Measurements from ENCODE around the gene SNTG2.
A peak's percentile ranks its signal among the peaks of the same experiment; 100 is the strongest.

The SNTG2 gene

DNA sequence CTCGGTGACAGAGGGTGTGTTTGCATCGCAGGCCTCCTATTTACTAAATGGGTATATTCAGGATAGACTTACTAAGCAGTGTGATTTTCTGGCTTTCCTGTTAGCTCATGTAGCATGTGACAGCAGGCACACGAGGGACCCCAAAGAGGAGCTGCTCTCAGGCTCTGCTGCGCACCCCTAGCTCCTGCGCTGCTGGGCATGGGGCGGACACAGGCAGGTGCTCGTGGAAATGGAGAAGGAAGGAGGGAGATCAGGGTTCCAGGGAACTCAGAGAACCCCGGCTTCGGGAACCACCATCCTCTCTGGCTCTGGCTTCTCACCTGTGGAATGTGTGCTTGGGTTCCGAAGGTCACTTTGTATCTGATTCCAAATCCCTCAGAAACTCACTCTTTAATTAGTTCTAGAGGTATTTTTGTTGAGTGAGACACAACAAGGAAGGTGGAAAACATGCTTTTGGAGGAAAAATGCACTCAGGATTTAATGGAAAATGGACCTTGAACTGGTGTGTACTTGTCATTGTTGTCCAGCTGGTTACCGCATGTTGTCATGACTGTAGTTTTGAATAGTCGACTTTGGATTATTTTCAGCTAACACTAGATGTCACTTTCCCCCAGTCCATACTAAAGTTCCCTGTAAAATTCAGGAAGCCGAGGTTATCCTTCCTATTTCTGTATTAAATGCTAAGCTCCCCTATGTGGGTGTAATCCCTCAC lies 3.5 kb downstream of the SNTG2 start:
- H3K36me3 Mint-ChIP-seq = no peaks in the 10 kb centered on the region
- no peaks in the 10 kb centered on the region for H3K9me3 Mint-ChIP-seq
- no peak overlapping the region for H3K27ac Mint-ChIP-seq
- H3K27me3 Mint-ChIP-seq = peaks cover 51 to 60% of the 10 kb centered on the region in 2 donors
- DNase-seq (no peak), ATAC-seq (replicated peaks) (no peak)
- H3K4me3 Mint-ChIP-seq = no peak overlapping the region
- H3K4me1 Mint-ChIP-seq = peaks cover 10 to 17% of the 10 kb centered on the region in 2 donors

DNA sequence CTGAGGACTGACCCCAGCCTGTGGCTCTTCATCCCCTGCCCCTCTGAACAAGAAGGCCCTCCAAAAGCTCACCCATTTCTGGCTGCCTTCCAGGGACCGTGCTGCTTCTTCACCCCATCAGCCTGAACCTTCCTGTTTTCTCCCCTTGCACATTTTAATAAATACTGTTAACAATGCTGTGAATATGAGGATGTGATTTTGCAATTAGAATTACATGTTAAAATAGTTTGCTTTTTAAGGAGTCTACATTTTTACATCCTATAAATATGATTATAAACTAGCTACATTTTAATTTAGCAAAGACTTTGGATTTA lies 4.0 kb downstream of the SNTG2 start:
- peaks cover 49 to 55% of the 10 kb centered on the region in 2 donors for H3K27me3 Mint-ChIP-seq
- no peaks in the 10 kb centered on the region for H3K36me3 Mint-ChIP-seq
- H3K4me1 Mint-ChIP-seq = peaks cover 8 to 17% of the 10 kb centered on the region in 2 donors
- DNase-seq (no peak), ATAC-seq (replicated peaks) (no peak)
- H3K4me3 Mint-ChIP-seq = no peak overlapping the region
- H3K9me3 Mint-ChIP-seq = no peaks in the 10 kb centered on the region
- no peak overlapping the region for H3K27ac Mint-ChIP-seq

DNA sequence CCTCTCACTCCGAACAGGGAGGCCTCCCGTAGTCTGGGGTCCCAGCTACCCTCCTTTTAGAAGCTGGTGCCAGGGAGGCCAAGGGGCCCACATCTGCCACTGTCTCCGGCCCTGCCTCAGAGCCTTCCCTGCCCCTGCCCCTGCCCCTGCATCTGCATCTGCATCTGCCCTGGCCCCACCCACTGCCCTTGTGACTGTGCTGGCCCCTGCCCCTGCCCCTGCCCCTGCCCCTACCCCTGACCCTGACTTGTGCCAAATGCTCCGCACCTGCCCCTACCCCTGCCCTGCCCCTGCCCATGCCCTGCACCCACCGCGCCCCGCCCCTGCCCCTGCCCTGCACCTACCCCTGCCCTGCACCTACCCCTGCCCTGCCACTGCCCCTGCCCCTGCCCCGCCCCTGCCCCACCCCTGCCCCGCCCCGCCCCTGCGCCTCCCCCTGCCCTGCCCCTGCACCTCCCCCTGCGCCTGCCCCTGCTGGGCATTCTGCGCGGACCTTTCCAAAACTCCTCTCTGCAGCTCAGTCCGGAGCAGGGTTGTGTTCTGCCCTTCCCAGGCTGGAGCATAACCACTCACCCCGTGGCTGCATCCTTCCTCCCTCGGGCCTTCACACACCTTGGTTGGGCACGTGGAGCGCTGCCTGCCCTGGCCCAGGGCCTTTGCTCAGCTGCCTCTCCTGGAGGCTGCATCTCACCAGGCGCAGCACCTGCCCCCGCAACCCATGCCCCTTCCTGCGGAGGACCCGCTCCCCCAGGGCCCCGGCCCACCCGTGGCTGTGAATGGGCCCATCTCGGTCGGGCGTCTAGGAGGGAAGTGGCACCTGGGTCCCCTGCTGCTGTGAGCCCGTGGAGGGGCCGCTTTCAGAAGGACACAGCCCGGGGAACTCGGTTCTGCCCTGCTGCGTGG lies 5.4 kb downstream of the SNTG2 start:
- H3K36me3 Mint-ChIP-seq = no peaks in the 10 kb centered on the region
- no peak overlapping the region for H3K27ac Mint-ChIP-seq
- no peak for ATAC-seq (replicated peaks)
- DNase-seq = no peak
- no peak overlapping the region for H3K4me3 Mint-ChIP-seq
- peaks cover 51 to 53% of the 10 kb centered on the region in 2 donors for H3K27me3 Mint-ChIP-seq
- no peaks in the 10 kb centered on the region for H3K9me3 Mint-ChIP-seq
- H3K4me1 Mint-ChIP-seq = peaks cover 8 to 13% of the 10 kb centered on the region in 2 donors

DNA sequence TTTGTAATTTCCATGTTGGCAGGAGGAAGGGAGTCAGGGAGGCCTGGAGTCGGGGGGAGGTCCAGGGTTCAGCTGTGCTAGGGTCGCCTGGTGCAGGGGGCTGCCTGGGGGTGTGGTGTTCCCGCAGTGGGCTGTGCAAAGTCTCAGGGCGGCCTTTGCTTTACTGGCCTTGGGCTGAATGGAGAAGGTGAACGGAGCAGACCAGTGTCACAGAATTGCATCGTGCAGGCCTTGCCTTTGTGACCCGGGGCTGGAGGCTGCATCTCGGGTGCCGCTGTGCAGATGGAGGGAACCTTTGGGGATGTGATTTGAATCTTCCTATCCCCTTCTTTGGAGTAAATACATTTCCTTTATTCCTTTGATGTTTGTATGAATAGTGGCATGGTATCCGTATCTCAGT lies 8.8 kb downstream of the SNTG2 start:
- Mint-ChIP-seq H3K36me3 (no peaks in the 10 kb centered on the region), H3K4me1 (peaks cover 4 to 7% of the 10 kb centered on the region in 2 donors), H3K27ac (no peak overlapping the region), H3K27me3 (peaks cover 22 to 32% of the 10 kb centered on the region in 2 donors), H3K4me3 (no peak overlapping the region), H3K9me3 (no peaks in the 10 kb centered on the region)
- ATAC-seq (replicated peaks) = no peak
- DNase-seq = no peak

DNA sequence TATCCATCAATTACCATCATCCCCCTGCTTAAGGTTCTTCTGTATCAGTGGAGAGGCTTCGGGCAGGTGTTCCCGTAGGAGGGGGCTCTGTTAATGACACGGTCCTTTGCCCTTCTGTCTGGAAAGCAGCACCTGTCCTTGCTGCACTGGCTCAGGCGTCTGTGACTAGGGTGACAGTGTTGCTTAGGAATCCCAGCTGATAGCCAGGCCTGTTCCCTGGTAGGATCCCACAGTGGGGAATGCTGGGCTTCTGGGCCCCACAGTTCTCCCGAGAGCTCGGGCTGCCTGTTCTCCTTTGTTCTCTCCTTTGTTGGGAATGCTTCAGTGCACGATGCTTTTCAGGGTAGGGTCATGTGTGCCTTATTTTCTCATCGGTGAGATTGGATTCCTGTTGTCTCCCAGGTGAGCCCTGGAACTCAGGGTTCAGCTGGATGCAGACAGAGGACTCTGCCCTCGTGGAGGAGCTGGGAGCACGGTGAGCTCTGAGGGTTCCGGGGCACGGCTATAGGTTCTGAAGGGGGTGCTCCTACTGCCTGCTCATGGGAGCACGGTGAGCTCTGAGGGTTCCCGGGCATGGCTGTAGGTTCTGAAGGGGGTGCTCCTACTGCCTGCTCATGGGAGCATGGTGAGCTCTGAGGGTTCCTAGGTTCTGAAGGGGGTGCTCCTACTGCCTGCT lies 9.6 kb downstream of the SNTG2 start:
- H3K27me3 Mint-ChIP-seq = peaks cover 21 to 34% of the 10 kb centered on the region in 2 donors
- no peak overlapping the region for H3K4me3 Mint-ChIP-seq
- no peaks in the 10 kb centered on the region for H3K9me3 Mint-ChIP-seq
- no peaks in the 10 kb centered on the region for H3K36me3 Mint-ChIP-seq
- H3K27ac Mint-ChIP-seq = no peak overlapping the region
- DNase-seq (no peak), ATAC-seq (replicated peaks) (no peak)
- peaks cover 3 to 7% of the 10 kb centered on the region in 2 donors for H3K4me1 Mint-ChIP-seq

DNA sequence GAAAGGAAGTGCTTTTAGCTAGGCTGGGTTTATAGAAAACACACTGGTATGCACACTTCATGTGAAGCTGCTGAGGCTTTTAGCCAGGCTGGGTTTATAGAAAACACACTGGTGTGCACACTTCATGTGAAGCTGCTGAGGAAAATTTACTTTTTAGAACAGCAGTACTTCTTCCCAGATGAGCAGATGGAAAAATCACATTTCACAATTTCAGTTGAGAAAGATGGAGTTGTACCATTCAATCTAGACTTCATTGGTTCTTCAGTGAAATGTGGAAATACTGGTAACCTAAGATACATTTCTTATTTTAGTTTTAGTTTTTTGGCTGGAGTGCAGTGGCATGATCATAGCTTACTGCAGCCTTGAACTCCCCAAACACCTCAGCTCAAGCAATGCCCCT lies 11.1 kb downstream of the SNTG2 start:
- H3K4me3 Mint-ChIP-seq = no peak overlapping the region
- H3K9me3 Mint-ChIP-seq = no peaks in the 10 kb centered on the region
- ATAC-seq (replicated peaks) = no peak
- no peaks in the 10 kb centered on the region for H3K36me3 Mint-ChIP-seq
- peaks cover 28 to 37% of the 10 kb centered on the region in 2 donors for H3K27me3 Mint-ChIP-seq
- DNase-seq = no peak
- H3K27ac Mint-ChIP-seq = no peak overlapping the region
- H3K4me1 Mint-ChIP-seq = peaks cover 3 to 7% of the 10 kb centered on the region in 2 donors

DNA sequence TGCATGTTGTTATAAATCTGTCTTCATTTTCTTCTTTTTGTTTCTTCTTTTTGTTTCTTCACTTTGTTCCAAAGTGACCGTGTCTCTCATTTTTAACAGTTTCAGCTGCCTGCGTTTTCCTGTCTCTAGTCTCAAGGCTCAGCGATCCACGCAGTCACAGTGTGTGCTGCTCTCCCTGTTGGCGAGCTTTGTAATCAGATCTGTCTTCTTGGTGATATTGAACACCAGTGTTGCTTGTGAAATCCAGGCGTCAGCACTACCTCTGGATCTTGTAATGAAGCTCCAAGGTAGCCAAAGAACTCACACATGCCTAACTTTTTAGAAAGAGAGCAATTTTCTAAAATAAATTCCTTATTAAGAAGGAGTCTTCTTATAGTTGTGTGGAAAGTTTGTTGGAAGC lies 13.2 kb downstream of the SNTG2 start:
- peaks cover 3 to 7% of the 10 kb centered on the region in 2 donors for H3K4me1 Mint-ChIP-seq
- DNase-seq (no peak), ATAC-seq (replicated peaks) (no peak)
- H3K9me3 Mint-ChIP-seq = peaks cover 3 to 4% of the 10 kb centered on the region in 2 donors
- no peak overlapping the region for H3K4me3 Mint-ChIP-seq
- no peak overlapping the region for H3K27ac Mint-ChIP-seq
- H3K27me3 Mint-ChIP-seq = peaks cover 25 to 32% of the 10 kb centered on the region in 2 donors
- H3K36me3 Mint-ChIP-seq = peaks cover 0 to 2% of the 10 kb centered on the region in 2 donors

DNA sequence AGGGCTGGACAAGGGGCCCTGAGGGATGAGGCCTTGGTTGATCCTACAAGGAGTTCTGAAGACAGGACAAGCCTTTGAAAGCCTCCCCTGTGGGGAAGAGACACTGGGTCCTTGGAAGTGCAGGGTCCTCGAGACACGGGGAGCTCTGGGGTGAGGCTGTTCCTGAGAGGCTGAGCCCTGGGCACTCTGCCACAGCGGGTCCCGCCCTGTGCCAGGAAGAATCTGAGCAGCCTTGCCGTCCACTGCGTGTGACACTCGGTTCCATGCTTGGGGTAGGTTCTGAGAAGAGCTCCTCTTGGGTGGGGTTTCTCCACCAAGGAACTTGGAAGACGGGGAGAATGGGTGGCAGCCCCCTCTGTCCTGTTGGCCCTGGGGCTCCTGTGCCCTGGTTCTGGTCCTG lies 13.9 kb downstream of the SNTG2 start:
- H3K4me3 Mint-ChIP-seq = no peak overlapping the region
- ATAC-seq (replicated peaks) (no peak), DNase-seq (no peak)
- H3K36me3 Mint-ChIP-seq = peaks cover 0 to 2% of the 10 kb centered on the region in 2 donors
- peaks cover 6 to 7% of the 10 kb centered on the region in 2 donors for H3K9me3 Mint-ChIP-seq
- H3K27me3 Mint-ChIP-seq = peaks cover 20 to 39% of the 10 kb centered on the region in 2 donors
- peaks cover 0 to under 1% of the 10 kb centered on the region in 2 donors for H3K4me1 Mint-ChIP-seq
- no peak overlapping the region for H3K27ac Mint-ChIP-seq

DNA sequence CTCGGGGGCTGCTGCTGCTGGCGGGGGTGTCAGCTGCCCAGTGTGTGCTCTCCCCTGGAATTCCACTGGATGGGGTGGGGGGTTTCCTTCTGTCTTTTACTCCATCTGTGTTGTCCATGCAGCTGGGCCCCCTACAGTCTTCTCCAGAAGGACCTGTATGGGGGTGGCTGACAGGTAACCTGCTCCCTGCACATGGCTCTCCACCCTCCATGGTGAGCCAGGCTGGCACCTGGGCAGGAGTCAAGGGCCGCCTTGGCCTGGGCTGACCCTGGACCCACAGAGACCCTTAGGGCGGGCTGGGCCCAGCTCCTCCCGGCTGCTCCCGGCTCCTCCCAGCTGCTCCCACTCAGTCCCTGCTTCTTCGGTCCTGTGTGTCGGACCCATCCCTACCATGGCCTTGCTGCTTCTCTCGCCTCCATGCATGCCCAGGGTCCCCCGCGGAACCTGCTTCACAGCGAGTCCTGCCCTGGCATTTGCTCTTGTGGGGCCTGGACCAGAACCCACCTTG lies 15.0 kb downstream of the SNTG2 start:
- no peaks in the 10 kb centered on the region for H3K4me1 Mint-ChIP-seq
- H3K27me3 Mint-ChIP-seq = peaks cover 17 to 38% of the 10 kb centered on the region in 2 donors
- peaks cover 7% of the 10 kb centered on the region in 2 donors for H3K9me3 Mint-ChIP-seq
- H3K36me3 Mint-ChIP-seq = peaks cover 0 to 2% of the 10 kb centered on the region in 2 donors
- no peak for ATAC-seq (replicated peaks)
- H3K4me3 Mint-ChIP-seq = no peak overlapping the region
- H3K27ac Mint-ChIP-seq = peak overlapping the region; percentile 14
- DNase-seq = no peak

DNA sequence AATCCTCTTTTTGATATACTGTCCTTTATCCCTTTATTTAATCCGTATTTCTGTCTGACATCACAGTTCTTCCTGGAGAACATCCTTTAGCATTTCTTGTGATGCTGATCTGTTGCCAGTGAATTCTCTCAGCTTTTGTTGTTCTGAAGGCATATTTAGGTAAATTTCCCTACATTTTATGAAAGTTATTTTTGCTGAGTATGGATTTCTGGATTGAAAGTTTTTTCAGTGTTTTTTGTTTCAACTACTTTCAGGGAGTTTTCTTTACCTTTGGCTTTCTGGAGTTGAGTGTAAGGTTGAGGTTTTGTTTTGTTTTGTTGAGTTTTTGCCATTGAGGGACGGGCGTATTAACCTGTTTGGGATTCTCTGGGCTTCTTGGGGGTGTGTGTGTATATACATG lies 22.5 kb downstream of the SNTG2 start:
- peaks cover 34 to 60% of the 10 kb centered on the region in 2 donors for H3K27me3 Mint-ChIP-seq
- H3K4me3 Mint-ChIP-seq = no peak overlapping the region

DNA sequence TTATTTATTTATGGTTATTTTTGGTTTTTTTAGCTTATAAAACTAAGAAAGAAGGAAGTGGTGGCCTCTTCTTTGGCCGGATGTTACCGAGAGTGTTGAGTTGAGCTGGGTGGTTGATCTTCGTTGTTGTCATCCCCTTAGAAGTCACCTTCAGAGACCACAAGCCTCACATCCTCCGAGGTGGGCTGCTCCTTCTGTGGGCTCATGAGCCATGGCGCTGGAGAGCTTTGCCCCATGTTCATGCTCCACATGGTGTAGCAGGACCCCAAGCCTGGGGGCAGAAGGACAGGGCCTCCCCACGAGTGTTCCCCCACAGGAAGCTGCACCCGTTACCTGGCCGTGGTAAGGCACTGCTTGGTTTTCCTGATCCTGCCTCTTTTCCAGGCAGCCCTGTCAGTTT lies 23.4 kb downstream of the SNTG2 start:
- DNase-seq (no peak), ATAC-seq (replicated peaks) (peak; percentile 73 to 91)
- Mint-ChIP-seq H3K4me1 (peaks cover 19 to 53% of the 10 kb centered on the region in 2 donors), H3K9me3 (peaks cover 9 to 14% of the 10 kb centered on the region in 2 donors), H3K36me3 (peaks cover 3 to 9% of the 10 kb centered on the region in 2 donors), H3K27me3 (peaks cover 29 to 50% of the 10 kb centered on the region in 2 donors), H3K4me3 (peak overlapping the region in 1 of 2 donors; percentile 40), H3K27ac (no peak overlapping the region)

More for the DNA sequence above, 22.5 kb downstream of the SNTG2 start:
- ATAC-seq (replicated peaks) (no peak), DNase-seq (no peak)
- Mint-ChIP-seq H3K36me3 (peaks cover 5 to 9% of the 10 kb centered on the region in 2 donors), H3K27ac (no peak overlapping the region), H3K9me3 (peaks cover 12 to 20% of the 10 kb centered on the region in 2 donors), H3K4me1 (peaks cover 18 to 45% of the 10 kb centered on the region in 2 donors)

DNA sequence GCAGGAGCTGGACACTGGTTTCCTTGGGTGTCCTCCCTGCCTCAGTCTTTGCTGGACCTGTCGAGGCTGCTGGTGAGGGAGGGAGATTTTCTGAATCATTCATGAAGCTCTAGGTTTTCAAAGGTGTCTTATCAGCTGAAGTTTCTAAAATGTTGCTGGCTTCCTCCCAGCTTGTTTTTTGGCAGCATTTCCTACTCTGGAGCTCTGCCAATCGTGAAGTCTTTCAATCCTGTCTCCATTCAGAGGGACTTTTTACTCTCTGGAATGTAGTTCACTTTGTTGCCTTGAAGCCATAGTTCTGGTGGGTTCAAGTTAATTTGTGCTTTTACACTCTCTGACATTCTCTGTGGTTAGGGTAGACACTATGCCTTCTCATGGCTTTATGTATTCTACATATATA lies 23.9 kb downstream of the SNTG2 start:
- Mint-ChIP-seq H3K4me3 (peak overlapping the region in 1 of 2 donors; percentile 40), H3K27ac (no peak overlapping the region), H3K36me3 (peaks cover 3 to 9% of the 10 kb centered on the region in 2 donors), H3K9me3 (peaks cover 6 to 13% of the 10 kb centered on the region in 2 donors), H3K4me1 (peaks cover 24 to 58% of the 10 kb centered on the region in 2 donors), H3K27me3 (peaks cover 29 to 46% of the 10 kb centered on the region in 2 donors)
- DNase-seq = no peak
- peak in 1 of 2 donors; percentile 22 for ATAC-seq (replicated peaks)

DNA sequence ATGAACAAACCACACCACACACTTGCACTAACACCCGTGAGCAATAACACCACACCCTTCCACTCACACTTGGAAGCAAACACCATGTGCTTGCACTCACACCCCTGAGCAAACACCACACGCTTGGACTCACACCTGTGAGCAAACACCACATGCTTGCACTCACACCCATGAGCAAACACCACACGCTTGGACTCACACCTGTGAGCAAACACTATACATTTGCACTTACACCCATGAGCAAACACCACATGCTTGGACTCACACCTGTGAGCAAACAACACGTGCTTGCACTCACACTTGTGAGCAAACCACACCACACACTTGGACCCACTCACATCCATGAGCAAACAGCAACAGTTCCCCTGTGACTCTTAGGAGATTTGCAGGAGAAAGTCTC lies 24.4 kb downstream of the SNTG2 start:
- Mint-ChIP-seq H3K27ac (no peak overlapping the region), H3K27me3 (peaks cover 29 to 41% of the 10 kb centered on the region in 2 donors)
- ATAC-seq (replicated peaks) = no peak

More for the DNA sequence above, 24.4 kb downstream of the SNTG2 start:
- Mint-ChIP-seq H3K36me3 (peaks cover 3 to 9% of the 10 kb centered on the region in 2 donors), H3K9me3 (peaks cover 5 to 13% of the 10 kb centered on the region in 2 donors), H3K4me1 (peaks cover 26 to 58% of the 10 kb centered on the region in 2 donors), H3K4me3 (no peak overlapping the region)
- DNase-seq = no peak

All from stimulated activated naive B cell treated with anti-CD40 and anti-IgM and Interleukin-4, amounts not matched to agents 10 μg/mL and 1 μg/mL and 100 μg/mL, for 72 hours (primary cell).